CD4-positive, CD25-positive, alpha-beta regulatory T cell (primary cell): ENCODE data around the gene DCAF8L2. TPM values are rescaled to one million over a fixed set of nuclear protein-coding genes. Genes with fewer than 3 reads are reported as not detected.
"Not testable (repeated sequence)": the region's sequence is repeated elsewhere in the genome, so short reads cannot be mapped to it uniquely, and the experiment has no call there.

Experiments used
- ATAC-seq, 2 donors: fragments of 150-1000 bp; cut with Tn5 transposase; one replicate each; pipeline ENCODE4 v1.10.0; 2021; ENCODE audit warnings: low read depth in 2 of 2, moderate number of reproducible peaks in 2 of 2, moderate library complexity in 1 of 2
- DNase-seq, 3 donors: peaks; one replicate each; pipeline versions ENCODE4 v3.0.0 to v3.0.0-alpha.2; 2012 to 2022; ENCODE audit warnings: mixed read lengths in 1 of 3
- H3K27ac ChIP-seq: one replicate; pipeline ENCODE4 v1.7.0; 2013; ENCODE audit warnings: mild to moderate bottlenecking, low read length; ENCODE audit not compliant: insufficient read depth, poor library complexity, severe bottlenecking
- H3K27me3 ChIP-seq: one replicate; pipeline ENCODE4 v1.7.0; 2013; ENCODE audit warnings: low read length; ENCODE audit not compliant: control insufficient read depth, insufficient read depth
- H3K36me3 ChIP-seq: one replicate; pipeline ENCODE4 v1.7.0; 2013; ENCODE audit warnings: mild to moderate bottlenecking, low read length, moderate library complexity; ENCODE audit not compliant: control insufficient read depth, insufficient read depth
- H3K4me1 ChIP-seq: 2 replicates; pipeline ENCODE4 v1.7.0; 2013; ENCODE audit warnings: mild to moderate bottlenecking, low read length; ENCODE audit not compliant: insufficient read depth, control insufficient read depth, poor library complexity, severe bottlenecking
- H3K4me3 ChIP-seq: one replicate; pipeline ENCODE4 v1.7.0; 2013; ENCODE audit warnings: low read depth, mild to moderate bottlenecking, low read length, moderate library complexity
- H3K9me3 ChIP-seq, 2 experiments: 1 replicate in 1 of 2; 2 replicates in 1 of 2; pipeline ENCODE4 v1.7.0; 2013; ENCODE audit warnings: low read length in 2 of 2, mild to moderate bottlenecking in 1 of 2, moderate library complexity in 1 of 2; ENCODE audit not compliant: control insufficient read depth in 2 of 2
- H3K27ac Mint-ChIP-seq, 3 donors: one replicate each; pipeline ENCODE4 v1.8.0; 2020 to 2022; ENCODE audit warnings: mild to moderate bottlenecking in 3 of 3, mixed read lengths in 3 of 3, moderate library complexity in 2 of 3
- H3K27me3 Mint-ChIP-seq: one replicate; pipeline ENCODE4 v1.8.0; 2022; ENCODE audit warnings: mild to moderate bottlenecking, mixed read lengths
- H3K36me3 Mint-ChIP-seq: one replicate; pipeline ENCODE4 v1.8.0; 2020; ENCODE audit warnings: mixed read lengths
- H3K4me1 Mint-ChIP-seq, 4 donors: one replicate each; pipeline ENCODE4 v1.8.0; 2020 to 2022; ENCODE audit warnings: mixed read lengths in 4 of 4, mild to moderate bottlenecking in 1 of 4
- H3K4me3 Mint-ChIP-seq, 4 donors: one replicate each; pipeline ENCODE4 v1.8.0; 2020 to 2022; ENCODE audit warnings: mild to moderate bottlenecking in 4 of 4, mixed read lengths in 4 of 4, moderate library complexity in 3 of 4
- H3K9me3 Mint-ChIP-seq, 7 donors: one replicate each; pipeline ENCODE4 v1.8.0; 2020 to 2022; ENCODE audit warnings: mixed read lengths in 7 of 7, mild to moderate bottlenecking in 3 of 7, moderate library complexity in 2 of 7
- polyA plus RNA-seq, 4 donors: library from polyadenylated mRNA; unstranded; fragments of 300-500 nt; fragmentation: Illumina TruSeq; gene quantifications; one replicate each; pipeline ENCODE4 v1.2.3, GENCODE V29; 2021
- total RNA-seq: library from RNA; stranded (reverse); gene quantifications from one replicate; pipeline ENCODE4 v1.2.3, GENCODE V29; 2022

The DCAF8L2 gene
- total RNA-seq (not detected), polyA plus RNA-seq (not detected)

- DNase-seq (no peak), ATAC-seq (no peak)
- H3K27ac Mint-ChIP-seq = no peak within 1 kb of the TSS
- Histone ChIP-seq H3K9me3 (no peaks in the 10 kb centered on the region), H3K36me3 (no peaks in the 10 kb centered on the region), H3K27ac (no peak within 1 kb of the TSS), H3K27me3 (no peaks in the 10 kb centered on the region), H3K4me1 (no peaks in the 10 kb centered on the region), H3K4me3 (no peak within 1 kb of the TSS)
- H3K9me3 Mint-ChIP-seq = peaks cover 0 to 5% (median 1%) of the 10 kb centered on the region in 7 donors
- H3K4me1 Mint-ChIP-seq = no peaks in the 10 kb centered on the region
- H3K36me3 Mint-ChIP-seq = no peaks in the 10 kb centered on the region
- H3K4me3 Mint-ChIP-seq = no peak within 1 kb of the TSS
- no peaks in the 10 kb centered on the region for H3K27me3 Mint-ChIP-seq
Observed at GRCh38 chrX:27590044-27590443, at the start of gene DCAF8L2. DCAF8L2 (plus strand) TSS chrX:27590344; CDS start chrX:27746896, 156,552 bp downstream.

- H3K27ac Mint-ChIP-seq, H3K27me3 Mint-ChIP-seq, H3K27me3 ChIP-seq: not testable (repeated sequence)
Observed at GRCh38 chrX:27541161-27541560, 49.0 kb upstream of the DCAF8L2 start.

GRCh38 chrX:27548624-27549023 is 41.5 kb upstream of the DCAF8L2 start:
- Mint-ChIP-seq H3K36me3 (no peaks in the 10 kb centered on the region), H3K4me1 (no peaks in the 10 kb centered on the region), H3K4me3 (no peak overlapping the region), H3K9me3 (peaks cover 0 to 7% (median 0%) of the 10 kb centered on the region in 7 donors), H3K27ac (no peak overlapping the region), H3K27me3 (peaks cover 4% of the 10 kb centered on the region)
- no peak overlapping the region for H3K4me3 ChIP-seq
- no peaks in the 10 kb centered on the region for H3K36me3 ChIP-seq
- no peak for DNase-seq
- ATAC-seq = no peak
- no peaks in the 10 kb centered on the region for H3K9me3 ChIP-seq
- no peaks in the 10 kb centered on the region for H3K27me3 ChIP-seq
- H3K27ac ChIP-seq = no peak overlapping the region
- H3K4me1 ChIP-seq = no peaks in the 10 kb centered on the region

More at GRCh38 chrX:27541161-27541560, 49.0 kb upstream of the DCAF8L2 start:
- H3K4me3 ChIP-seq, H3K4me1 ChIP-seq, H3K27ac ChIP-seq, H3K9me3 ChIP-seq, ATAC-seq, H3K4me1 Mint-ChIP-seq, H3K36me3 ChIP-seq, H3K9me3 Mint-ChIP-seq, DNase-seq, H3K4me3 Mint-ChIP-seq, H3K36me3 Mint-ChIP-seq: not testable (repeated sequence)

- Mint-ChIP-seq H3K27me3 (peaks cover 4% of the 10 kb centered on the region), H3K4me3 (no peak overlapping the region), H3K27ac (no peak overlapping the region), H3K4me1 (no peaks in the 10 kb centered on the region), H3K9me3 (peaks cover 0 to 4% (median 0%) of the 10 kb centered on the region in 7 donors), H3K36me3 (no peaks in the 10 kb centered on the region)
- H3K9me3 ChIP-seq = no peaks in the 10 kb centered on the region
- no peaks in the 10 kb centered on the region for H3K4me1 ChIP-seq
- H3K4me3 ChIP-seq = no peak overlapping the region
- no peak for ATAC-seq
- no peak overlapping the region for H3K27ac ChIP-seq
- no peak for DNase-seq
- H3K36me3 ChIP-seq = no peaks in the 10 kb centered on the region
- no peaks in the 10 kb centered on the region for H3K27me3 ChIP-seq
Observed at GRCh38 chrX:27549688-27550087, 40.5 kb upstream of the DCAF8L2 start.

GRCh38 chrX:27555514-27555913 is 34.6 kb upstream of the DCAF8L2 start:
- Histone ChIP-seq H3K4me3 (no peak overlapping the region), H3K9me3 (no peaks in the 10 kb centered on the region), H3K4me1 (no peaks in the 10 kb centered on the region), H3K27me3 (no peaks in the 10 kb centered on the region), H3K27ac (no peak overlapping the region), H3K36me3 (no peaks in the 10 kb centered on the region)
- no peak for DNase-seq
- ATAC-seq = no peak
- no peaks in the 10 kb centered on the region for H3K36me3 Mint-ChIP-seq
- H3K27ac Mint-ChIP-seq = no peak overlapping the region
- peaks cover 0 to 4% (median 0%) of the 10 kb centered on the region in 7 donors for H3K9me3 Mint-ChIP-seq
- no peak overlapping the region for H3K4me3 Mint-ChIP-seq
- no peaks in the 10 kb centered on the region for H3K4me1 Mint-ChIP-seq
- H3K27me3 Mint-ChIP-seq = no peaks in the 10 kb centered on the region

GRCh38 chrX:27565992-27566391 is 24.2 kb upstream of the DCAF8L2 start:
- Histone ChIP-seq H3K27me3 (no peaks in the 10 kb centered on the region), H3K9me3 (no peaks in the 10 kb centered on the region), H3K36me3 (no peaks in the 10 kb centered on the region), H3K4me3 (no peak overlapping the region), H3K4me1 (no peaks in the 10 kb centered on the region), H3K27ac (no peak overlapping the region)
- Mint-ChIP-seq H3K27me3 (peaks cover 4% of the 10 kb centered on the region), H3K4me1 (no peaks in the 10 kb centered on the region), H3K36me3 (no peaks in the 10 kb centered on the region), H3K27ac (no peak overlapping the region), H3K9me3 (peaks cover 0 to 4% (median 2%) of the 10 kb centered on the region in 7 donors), H3K4me3 (no peak overlapping the region)
- ATAC-seq = no peak
- DNase-seq = no peak

- Mint-ChIP-seq H3K9me3 (peaks cover 0 to 2% (median 2%) of the 10 kb centered on the region in 7 donors), H3K4me1 (no peaks in the 10 kb centered on the region), H3K4me3 (no peak overlapping the region), H3K27me3 (peaks cover 2% of the 10 kb centered on the region), H3K27ac (no peak overlapping the region), H3K36me3 (no peaks in the 10 kb centered on the region)
- DNase-seq = no peak
- no peak overlapping the region for H3K27ac ChIP-seq
- ATAC-seq = no peak
- H3K27me3 ChIP-seq = no peaks in the 10 kb centered on the region
- H3K4me1 ChIP-seq = no peaks in the 10 kb centered on the region
- no peaks in the 10 kb centered on the region for H3K36me3 ChIP-seq
- peaks cover 0 to 3% of the 10 kb centered on the region in 2 experiments for H3K9me3 ChIP-seq
- no peak overlapping the region for H3K4me3 ChIP-seq
Observed at GRCh38 chrX:27571164-27571563, 19.0 kb upstream of the DCAF8L2 start.

- Mint-ChIP-seq H3K27ac (no peak overlapping the region), H3K9me3 (peaks cover 0 to 4% (median 2%) of the 10 kb centered on the region in 7 donors), H3K4me3 (no peak overlapping the region), H3K27me3 (no peaks in the 10 kb centered on the region), H3K36me3 (no peaks in the 10 kb centered on the region), H3K4me1 (no peaks in the 10 kb centered on the region)
- DNase-seq (no peak), ATAC-seq (no peak)
- H3K4me1 ChIP-seq = no peaks in the 10 kb centered on the region
- H3K27ac ChIP-seq = no peak overlapping the region
- peaks cover 0 to 3% of the 10 kb centered on the region in 2 experiments for H3K9me3 ChIP-seq
- H3K4me3 ChIP-seq = no peak overlapping the region
- no peaks in the 10 kb centered on the region for H3K27me3 ChIP-seq
- no peaks in the 10 kb centered on the region for H3K36me3 ChIP-seq
Observed at GRCh38 chrX:27575565-27575964, 14.6 kb upstream of the DCAF8L2 start.
